B cell (primary cell): ENCODE data around the gene SPRED2. TPM values are rescaled to one million over a fixed set of nuclear protein-coding genes. Genes with fewer than 3 reads are reported as not detected.
"Not testable (repeated sequence)": the region's sequence is repeated elsewhere in the genome, so short reads cannot be mapped to it uniquely, and the experiment has no call there.

Source experiments
- ATAC-seq: fragments of 200-7000 bp; cut with Tn5 transposase; one replicate; pipeline ENCODE4 v1.10.0; 2021; ENCODE audit warnings: low read depth, mild to moderate bottlenecking, moderate number of reproducible peaks, moderate library complexity
- CTCF ChIA-PET: fragments of 350-600 bp; sonication (Branson Sonifier 250); formaldehyde crosslinking; loops from one replicate; lab custom pipeline; 2021; ENCODE audit warnings: antibody characterized with exemption, inconsistent platforms; lab: Charles Lee
- POLR2A ChIA-PET: fragments of 350-600 bp; sonication (Branson Sonifier 250); formaldehyde crosslinking; loops from one replicate; lab custom pipeline; 2021; ENCODE audit warnings: antibody characterized with exemption; lab: Charles Lee
- DNase-seq: peaks from one replicate; pipeline ENCODE4 v3.0.0; 2013
- H2AFZ ChIP-seq: 2 replicates; pipeline ENCODE4 v1.6.1; 2012; ENCODE audit warnings: mild to moderate bottlenecking, low read depth, low read length; ENCODE audit not compliant: insufficient read depth, poor library complexity, severe bottlenecking
- H3K27ac ChIP-seq, 2 donors: 1 replicate in 1 of 2; 2 replicates in 1 of 2; pipeline ENCODE4 v1.5.1; 2012 to 2013; ENCODE audit warnings: low read length in 2 of 2, mild to moderate bottlenecking in 2 of 2, moderate library complexity in 1 of 2
- H3K27me3 ChIP-seq, 4 experiments: fragments of 200-600 bp in 1 of 4; sonication (generic) in 1 of 4; replicated peaks in 1 of 4; 1 replicate in 2 of 4; 2 replicates in 2 of 4; pipeline versions ENCODE4 v1.6.1 to v1.7.0; 2013 to 2016; ENCODE audit warnings: low read length in 3 of 4, mild to moderate bottlenecking in 2 of 4, mixed read lengths in 1 of 4, moderate library complexity in 1 of 4; ENCODE audit not compliant: insufficient read depth in 4 of 4, control insufficient read depth in 3 of 4; ENCODE audit errors: control extremely low read depth in 1 of 4
- H3K36me3 ChIP-seq, 2 experiments: replicated peaks in 1 of 2; 1 replicate in 1 of 2; 2 replicates in 1 of 2; pipeline versions ENCODE4 v1.6.1 to v1.7.1; 2013; ENCODE audit warnings: low read length in 1 of 2; ENCODE audit not compliant: insufficient read depth in 2 of 2, control insufficient read depth in 1 of 2; ENCODE audit errors: control extremely low read depth in 1 of 2, extremely low read depth in 1 of 2
- H3K4me1 ChIP-seq, 2 donors: fragments of 200-600 bp in 1 of 2; sonication (generic) in 1 of 2; 1 replicate in 1 of 2; 2 replicates in 1 of 2; pipeline versions ENCODE4 v1.5.1 to v1.6.1; 2013 to 2017; ENCODE audit warnings: low read length in 2 of 2; ENCODE audit not compliant: control insufficient read depth in 2 of 2, insufficient read depth in 2 of 2
- H3K4me2 ChIP-seq: replicated peaks from 2 replicates; pipeline ENCODE3; 2012; ENCODE audit warnings: mild to moderate bottlenecking, low read depth, low read length; ENCODE audit not compliant: poor library complexity, severe bottlenecking
- H3K4me3 ChIP-seq, 5 experiments: fragments of 200-600 bp in 1 of 5; sonication (generic) in 1 of 5; 1 replicate in 3 of 5; 2 replicates in 2 of 5; pipeline versions ENCODE4 v1.5.1 to v1.7.0; 2011 to 2016; ENCODE audit warnings: low read length in 4 of 5, mild to moderate bottlenecking in 4 of 5, low read depth in 2 of 5, control low read depth in 1 of 5, moderate library complexity in 1 of 5; ENCODE audit not compliant: insufficient read depth in 1 of 5; ENCODE audit errors: control extremely low read depth in 1 of 5, extremely low read depth in 1 of 5
- H3K79me2 ChIP-seq: fragments of 200-600 bp; sonication (generic); one replicate; pipeline ENCODE4 v1.6.0; 2016; ENCODE audit warnings: low read length; ENCODE audit not compliant: control insufficient read depth, insufficient read depth
- H3K9ac ChIP-seq: fragments of 200-600 bp; sonication (generic); 2 replicates; pipeline ENCODE4 v1.6.1; 2017; ENCODE audit warnings: mild to moderate bottlenecking, low read length, moderate library complexity
- H3K9me3 ChIP-seq, 3 donors: one replicate each; pipeline versions ENCODE4 v1.6.1 to v1.7.1; 2013; ENCODE audit warnings: low read length in 2 of 3; ENCODE audit not compliant: control insufficient read depth in 2 of 3, insufficient read depth in 1 of 3; ENCODE audit errors: control extremely low read depth in 1 of 3
- H4K20me1 ChIP-seq: 2 replicates; pipeline ENCODE4 v1.6.0; 2012; ENCODE audit warnings: mild to moderate bottlenecking, low read length; ENCODE audit not compliant: insufficient read depth, control insufficient read depth, poor library complexity, severe bottlenecking
- H3K27ac Mint-ChIP-seq: one replicate; pipeline ENCODE4 v1.8.0; 2021; ENCODE audit warnings: mixed read lengths
- H3K27me3 Mint-ChIP-seq: one replicate; pipeline ENCODE4 v1.8.0; 2021; ENCODE audit warnings: mixed read lengths
- H3K4me1 Mint-ChIP-seq: one replicate; pipeline ENCODE4 v1.8.0; 2021; ENCODE audit warnings: mixed read lengths
- H3K4me3 Mint-ChIP-seq: one replicate; pipeline ENCODE4 v1.8.0; 2021; ENCODE audit warnings: mixed read lengths
- H3K9me3 Mint-ChIP-seq: one replicate; pipeline ENCODE4 v1.8.0; 2022; ENCODE audit warnings: mixed read lengths; ENCODE audit not compliant: insufficient read depth
- WGBS: methylation state at CpG from one replicate; pipeline ENCODE4 v1.1.5; 2013; ENCODE audit warnings: missing lambda C conversion rate; ENCODE audit not compliant: insufficient coverage; 5-methylcytosine and 5-hydroxymethylcytosine counted together
- intact Hi-C: fragments of 100-400 bp; cut with micrococcal nuclease; formaldehyde crosslinking; loops from one replicate; pipeline ENCODE4 v1.10.0; 2022
- polyA plus RNA-seq: library from polyadenylated mRNA; depleted of rRNA; stranded (reverse); fragments of >200 nt; gene quantifications from 2 replicates; pipeline ENCODE4 v1.2.3, GENCODE V29; 2012
- total RNA-seq, 2 donors: library from RNA; stranded (reverse); fragments of 120-200 nt in 1 of 2; gene quantifications; 1 replicate in 1 of 2; 2 replicates in 1 of 2; pipeline versions ENCODE4 v1.2.3 to v1.2.4, GENCODE V29; 2013 to 2022

Gene SPRED2
- total and polyA plus RNA-seq, 2 donors (not counting 1 experiment from before 2014, with no cell fraction given): 0.40 to 1.3 TPM

- H3K4me2 ChIP-seq, H3K79me2 ChIP-seq, H3K4me3 ChIP-seq, H4K20me1 ChIP-seq, H3K9me3 Mint-ChIP-seq, H3K27me3 Mint-ChIP-seq, H3K36me3 ChIP-seq, H2AFZ ChIP-seq, H3K27ac Mint-ChIP-seq, CTCF ChIA-PET, H3K4me1 Mint-ChIP-seq, H3K27me3 ChIP-seq, H3K9me3 ChIP-seq, ATAC-seq, H3K27ac ChIP-seq, H3K4me1 ChIP-seq, H3K9ac ChIP-seq, intact Hi-C loops, DNase-seq, H3K4me3 Mint-ChIP-seq, POLR2A ChIA-PET: not testable (repeated sequence)
- 100% methylated on average over 2 of the region's 39 CpGs for WGBS
Observed at GRCh38 chr2:65338830-65339495, 93.4 kb downstream of the SPRED2 start.

GRCh38 chr2:65337915-65338314 lies 94.5 kb downstream of the SPRED2 start:
- WGBS: no CpG with 5 or more reads among the region's 11 CpGs
- H3K9ac ChIP-seq, H3K4me1 ChIP-seq, H3K27ac ChIP-seq, H3K36me3 ChIP-seq, H3K27me3 Mint-ChIP-seq, intact Hi-C loops, H3K4me2 ChIP-seq, H3K27ac Mint-ChIP-seq, H3K27me3 ChIP-seq, POLR2A ChIA-PET, H3K4me1 Mint-ChIP-seq, CTCF ChIA-PET, H4K20me1 ChIP-seq, H3K9me3 Mint-ChIP-seq, DNase-seq, H3K9me3 ChIP-seq, ATAC-seq, H3K4me3 ChIP-seq, H3K4me3 Mint-ChIP-seq, H3K79me2 ChIP-seq, H2AFZ ChIP-seq: not testable (repeated sequence)
